Measurements from ENCODE around the gene GTF2A1L. TPM values are rescaled to one million over a fixed set of nuclear protein-coding genes. Genes with fewer than 3 reads are reported as not detected.

Gene GTF2A1L
- polyA plus RNA-seq, 2 of the 4 experiments (the other 2 are of a cell fraction) = not detected

- WGBS (ENCODE audit: missing lambda C conversion rate) = under 1% methylated on average over 3 of the region's 3 CpGs
- H3K4me2 ChIP-seq = no peak overlapping the region
- TF ChIP-seq ATOH8 (CRISPR knock-in tag; IDR thresholded peaks at IDR 0.05; ENCODE audit: low read depth) = no peak
- TF ChIP-seq USF2 (IDR thresholded peaks at IDR 0.05) = no peak
- TF ChIP-seq BHLHE40 (IDR thresholded peaks at IDR 0.05; ENCODE audit: low read depth, low read length) = no peak
- no peak for TF ChIP-seq PBX3 (IDR thresholded peaks at IDR 0.05)
- no peak for TF ChIP-seq HOXA7 (CRISPR knock-in tag; IDR thresholded peaks at IDR 0.05)
- no peak for TF ChIP-seq HEYL (CRISPR knock-in tag; IDR thresholded peaks at IDR 0.05)
- no peak for TF ChIP-seq PHF8 (IDR thresholded peaks at IDR 0.05; ENCODE audit: borderline replicate concordance, low read depth)
- TF ChIP-seq MAZ (IDR thresholded peaks at IDR 0.05; ENCODE audit: borderline replicate concordance, low read depth, low read length) = no peak
- TF ChIP-seq HDAC2 (IDR thresholded peaks at IDR 0.05) = no peak
- no peak for TF ChIP-seq FOSL2 (IDR thresholded peaks at IDR 0.05)
- no peak for TF ChIP-seq FOSL2 (CRISPR knock-in tag; IDR thresholded peaks at IDR 0.05)
- no peak for TF ChIP-seq POLR2AphosphoS2 (conservative IDR thresholded peaks at IDR 0.05; ENCODE audit: low read length)
Measured at GRCh38 chr2:48691935-48692691, 74.5 kb downstream of the GTF2A1L start.

GRCh38 chr2:48693066-48693465 lies 75.4 kb downstream of the GTF2A1L start:
- 12% methylated on average over 4 of the region's 4 CpGs for WGBS (ENCODE audit: missing lambda C conversion rate)
- ATAC-seq (no peak), DNase-seq (ENCODE audit: low read depth in 1 of 2, low spot score in 1 of 2) (no peak), FAIRE-seq (no peak)
- no peak overlapping the region for H3K4me2 ChIP-seq
- H3K27ac ChIP-seq = no peak overlapping the region
- H3K4me3 ChIP-seq = no peak overlapping the region
- ChIA-PET CTCF (no interaction called here), POLR2A (no interaction called here)
- no peaks in the 10 kb centered on the region for H3K9me3 ChIP-seq
- TF ChIP-seq MAFK (IDR thresholded peaks at IDR 0.05; ENCODE audit: partially characterized antibody) = no peak
- no peak for TF ChIP-seq MAX (IDR thresholded peaks at IDR 0.05)
- no peak for TF ChIP-seq HEYL (CRISPR knock-in tag; IDR thresholded peaks at IDR 0.05)
- no peak for TF ChIP-seq PBX3 (IDR thresholded peaks at IDR 0.05)
- TF ChIP-seq CEBPB (IDR thresholded peaks at IDR 0.05) = no peak
- no peak for TF ChIP-seq FOXS1 (CRISPR knock-in tag; IDR thresholded peaks at IDR 0.05)
- TF ChIP-seq ELK1 (IDR thresholded peaks at IDR 0.05; ENCODE audit: low read depth, low read length) = no peak
- no peak for TF ChIP-seq POLR2AphosphoS2 (conservative IDR thresholded peaks at IDR 0.05; ENCODE audit: low read length)
- no peak for TF ChIP-seq FOSL2 (IDR thresholded peaks at IDR 0.05)
- no peak for TF ChIP-seq FOSL2 (CRISPR knock-in tag; IDR thresholded peaks at IDR 0.05)
- no peak for TF ChIP-seq TP53 (CRISPR knock-in tag; IDR thresholded peaks at IDR 0.05)
- no peak for TF ChIP-seq HOXA7 (CRISPR knock-in tag; IDR thresholded peaks at IDR 0.05)
- H3K4me1 ChIP-seq = no peaks in the 10 kb centered on the region

More at GRCh38 chr2:48691935-48692691, 74.5 kb downstream of the GTF2A1L start:
- ATAC-seq = no peak
- no peaks in the 10 kb centered on the region for H3K4me1 ChIP-seq
- no peak overlapping the region for H3K27ac ChIP-seq
- CTCF ChIA-PET = no interaction called here
- no peak for DNase-seq (ENCODE audit: low read depth in 1 of 2, low spot score in 1 of 2)
- POLR2A ChIA-PET = no interaction called here
- no peak for FAIRE-seq
- H3K9me3 ChIP-seq = no peaks in the 10 kb centered on the region
- no peak overlapping the region for H3K4me3 ChIP-seq
